Right kidney (tissue), 9 donors: ENCODE results near the gene TIMM17B.

Experiments
- DNase-seq: peaks from one replicate; pipeline ENCODE4 v3.0.0-alpha.2; 2016
- long read RNA-seq, 8 donors: transcript quantifications; one replicate each; lab custom pipeline, GENCODE V29; 2026

TIMM17B gene
- long read RNA-seq, donor 1, partial matches to known transcripts: 184 of 236 reads
- long read RNA-seq, donor 1, other reads (novel, unspliced or antisense): 50 of 236 reads
- long read RNA-seq, donor 2, partial matches to known transcripts: 59 of 61 reads
- long read RNA-seq, donor 2, other reads (novel, unspliced or antisense): 0 of 61 reads
- long read RNA-seq, donor 3, transcript TIMM17B-204 (7 exons, 964 nt): major isoform, 5 of 38 reads
- long read RNA-seq, donor 3, partial matches to known transcripts: 30 of 38 reads
- long read RNA-seq, donor 3, other reads (novel, unspliced or antisense): 0 of 38 reads
- long read RNA-seq, donor 4, partial matches to known transcripts: 65 of 69 reads
- long read RNA-seq, donor 4, other reads (novel, unspliced or antisense): 0 of 69 reads
- long read RNA-seq, donor 5, partial matches to known transcripts: 143 of 199 reads
- long read RNA-seq, donor 5, other reads (novel, unspliced or antisense): 51 of 199 reads
- long read RNA-seq, donor 6, partial matches to known transcripts: 65 of 69 reads
- long read RNA-seq, donor 6, other reads (novel, unspliced or antisense): 0 of 69 reads
- long read RNA-seq, donor 7, partial matches to known transcripts: 83 of 92 reads
- long read RNA-seq, donor 7, other reads (novel, unspliced or antisense): 6 of 92 reads
- long read RNA-seq, donor 8, transcript TIMM17B-204 (7 exons, 964 nt): major isoform, 5 of 129 reads
- long read RNA-seq, donor 8, partial matches to known transcripts: 70 of 129 reads
- long read RNA-seq, donor 8, other reads (novel, unspliced or antisense): 51 of 129 reads

- DNase-seq: peak; percentile 87
Observed at GRCh38 chrX:48897625-48898306, at the start of gene TIMM17B, which contains the start of gene PQBP1. TIMM17B (minus strand) TSS chrX:48897768; CDS start chrX:48897749, 19 bp downstream. PQBP1 (plus strand) TSS chrX:48897930; CDS start chrX:48898510, 580 bp downstream.

DNA sequence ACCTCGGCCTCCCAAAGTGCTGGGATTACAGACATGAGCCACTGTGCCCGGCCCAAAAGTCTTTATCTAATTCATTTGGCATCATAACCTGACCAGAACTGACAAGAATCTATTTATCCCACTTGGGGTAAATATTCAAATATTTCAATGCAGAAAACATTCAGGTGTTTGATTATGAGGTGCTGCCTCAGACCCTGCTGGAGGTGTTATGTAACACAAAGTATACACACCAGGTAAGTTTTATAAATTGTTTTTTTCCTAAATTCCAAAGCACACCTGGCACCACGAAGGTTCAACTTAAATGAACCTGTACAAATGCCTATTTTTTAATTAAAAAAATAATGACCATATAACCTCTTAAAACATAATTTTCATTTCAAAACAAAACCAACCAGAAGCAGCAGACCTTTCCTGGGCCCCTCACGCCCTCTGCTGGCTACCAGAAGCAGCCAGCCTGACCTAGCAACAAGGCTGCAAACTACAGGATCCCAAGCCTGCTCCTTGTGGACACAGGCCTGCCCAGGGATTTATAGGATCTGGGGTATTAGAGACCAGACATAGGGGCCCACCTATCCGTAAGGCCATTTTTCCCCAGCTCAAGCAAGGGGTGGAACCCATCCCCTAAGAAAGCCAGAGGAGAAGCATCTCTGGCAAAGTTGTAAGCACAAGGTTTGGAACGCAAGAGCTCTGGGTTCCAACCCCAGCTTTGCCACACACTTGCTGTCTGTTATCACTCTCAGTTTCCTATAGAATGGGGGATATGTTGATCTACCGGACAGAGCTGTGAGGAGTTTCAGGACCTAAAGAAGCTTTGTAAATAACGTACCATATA, 48.2 kb upstream of the TIMM17B start:
- no peak for DNase-seq

DNA sequence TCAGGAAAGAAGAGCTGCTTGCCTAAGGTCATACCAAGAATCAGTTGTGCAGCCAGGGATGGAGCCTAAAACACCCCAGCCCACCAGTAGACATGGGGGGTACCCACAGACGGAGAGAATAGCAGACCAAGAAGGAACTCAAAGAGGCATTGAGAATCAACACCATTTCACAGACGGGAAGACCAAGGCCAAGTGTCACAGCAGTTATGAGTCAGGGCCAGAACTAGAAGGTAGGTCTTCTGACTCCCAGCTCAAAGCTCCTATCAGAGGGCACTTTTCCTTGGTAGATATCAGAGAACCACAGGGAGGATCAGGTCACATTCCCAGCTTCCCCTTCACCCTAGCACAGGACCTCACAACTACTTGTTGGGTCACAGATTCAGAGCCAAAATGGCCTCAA, 45.3 kb upstream of the TIMM17B start:
- DNase-seq: no peak

- no peak for DNase-seq
Observed at GRCh38 chrX:48940404-48940955, 42.9 kb upstream of the TIMM17B start.

GRCh38 chrX:48939524-48940228, 42.1 kb upstream of the TIMM17B start:
- no peak for DNase-seq

GRCh38 chrX:48938721-48939425, 41.3 kb upstream of the TIMM17B start:
- no peak for DNase-seq

DNA sequence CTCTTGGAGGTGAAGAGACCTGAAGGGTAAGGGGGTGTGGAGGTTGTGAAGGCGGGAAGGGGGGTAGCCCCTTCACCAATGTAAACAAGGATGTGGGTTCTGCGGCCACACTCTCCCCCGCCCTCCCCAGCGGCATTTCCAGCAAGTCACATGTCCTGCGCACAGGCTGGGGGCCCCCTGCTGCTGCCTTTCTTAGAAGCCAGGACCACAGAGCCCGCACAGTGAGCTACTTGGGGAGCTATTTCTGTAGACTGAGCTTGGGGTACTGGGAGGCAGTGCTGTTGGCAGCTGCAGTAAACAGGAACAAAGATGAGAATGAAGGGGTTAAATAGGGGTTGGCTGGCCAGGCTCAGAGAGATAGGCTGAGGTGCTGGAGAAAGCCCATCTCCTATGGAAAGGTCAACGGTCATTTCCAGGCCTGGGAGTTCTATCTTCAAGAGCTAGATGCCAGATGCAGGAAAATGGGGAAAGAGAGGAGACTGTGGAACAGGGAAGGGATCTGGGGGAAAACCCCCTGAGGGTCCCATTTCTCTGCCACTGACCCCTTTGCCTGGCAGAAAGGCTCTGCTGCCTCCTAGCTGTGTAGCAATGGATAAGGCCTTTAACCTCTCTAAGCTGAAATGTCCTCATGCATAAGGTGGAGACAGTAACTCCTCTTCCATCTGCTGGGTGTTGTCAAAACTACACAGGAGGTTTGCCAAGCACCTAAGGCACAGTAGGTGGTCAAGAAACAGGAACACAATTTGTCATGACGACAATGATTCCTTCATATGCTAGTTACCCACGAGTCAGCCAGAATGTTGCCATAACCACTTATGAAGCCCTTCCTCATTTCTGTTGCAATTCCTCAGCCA, 39.7 kb upstream of the TIMM17B start:
- DNase-seq: no peak

GRCh38 chrX:48936429-48937053, 39.0 kb upstream of the TIMM17B start:
- DNase-seq: no peak

DNA sequence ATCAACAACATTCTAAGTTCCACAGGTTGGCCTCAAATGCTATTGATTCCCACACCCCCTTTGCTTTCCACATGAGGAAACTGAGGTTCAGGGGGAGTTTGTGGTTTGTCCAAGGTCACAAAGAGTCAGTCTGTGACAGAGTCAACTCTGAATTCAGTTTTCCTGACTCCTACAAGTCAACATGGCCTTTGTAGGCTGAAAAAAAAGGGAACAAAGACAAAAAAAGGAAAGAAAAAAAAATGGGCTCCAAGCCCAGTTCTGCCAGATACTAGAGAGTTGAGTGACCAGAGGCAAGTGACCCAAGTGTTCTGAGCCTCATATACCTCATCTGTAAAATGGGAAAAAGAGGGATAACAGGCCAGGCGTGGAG, 37.7 kb upstream of the TIMM17B start:
- no peak for DNase-seq

DNA sequence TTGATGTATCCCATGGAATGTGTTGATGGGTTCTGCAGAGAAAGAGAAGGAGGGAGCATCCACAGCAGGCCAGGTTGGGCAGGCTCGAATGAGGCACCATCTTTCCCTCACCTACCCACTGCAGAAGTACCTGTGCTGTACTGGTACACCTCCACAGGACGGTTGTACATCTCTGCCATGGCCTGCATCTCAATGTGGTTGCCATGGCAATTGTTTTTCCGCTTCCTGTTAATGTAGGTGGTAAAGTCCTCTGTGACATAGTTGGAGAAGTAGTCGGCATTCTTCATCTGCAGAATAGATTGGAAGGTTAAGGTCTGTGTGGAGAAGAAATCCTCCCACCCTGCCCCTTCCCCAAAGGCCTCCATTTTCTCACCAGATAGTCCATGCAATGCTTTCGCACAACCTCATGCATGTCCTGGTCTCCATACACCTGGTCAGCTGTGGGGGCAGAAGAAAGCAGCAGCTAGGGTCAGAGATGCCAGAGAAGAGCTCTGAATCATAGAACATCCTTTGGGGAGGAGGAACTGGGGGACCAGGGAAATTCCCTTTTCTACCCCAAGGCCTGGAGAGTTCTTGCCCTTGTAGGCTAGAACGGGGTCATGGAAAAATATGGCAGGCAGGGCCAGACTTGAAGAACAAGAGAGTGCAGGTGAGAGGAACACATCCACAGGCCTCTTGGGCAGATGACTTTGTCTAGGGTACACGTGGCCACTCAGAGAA, 37.2 kb upstream of the TIMM17B start:
- DNase-seq: no peak

DNA sequence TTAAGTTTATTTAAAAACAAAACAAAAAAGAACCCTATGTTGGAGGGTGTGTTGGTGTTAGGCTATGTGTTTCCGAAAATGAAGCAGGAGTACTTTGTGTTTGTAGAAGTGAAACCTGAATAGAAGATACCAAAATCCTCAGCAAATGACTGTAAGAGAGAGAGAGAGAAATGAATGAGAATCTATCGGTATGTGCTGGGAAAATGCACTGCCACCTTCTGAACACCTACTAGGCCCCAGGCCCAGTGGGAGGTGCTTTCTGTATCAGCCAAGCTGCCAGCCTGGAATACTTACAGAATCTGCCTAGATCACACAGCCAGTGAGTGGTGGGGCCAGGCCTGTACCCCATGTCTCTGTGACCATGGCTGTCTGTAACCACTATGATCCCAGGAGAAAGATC, 36.2 kb upstream of the TIMM17B start:
- DNase-seq: no peak

DNA sequence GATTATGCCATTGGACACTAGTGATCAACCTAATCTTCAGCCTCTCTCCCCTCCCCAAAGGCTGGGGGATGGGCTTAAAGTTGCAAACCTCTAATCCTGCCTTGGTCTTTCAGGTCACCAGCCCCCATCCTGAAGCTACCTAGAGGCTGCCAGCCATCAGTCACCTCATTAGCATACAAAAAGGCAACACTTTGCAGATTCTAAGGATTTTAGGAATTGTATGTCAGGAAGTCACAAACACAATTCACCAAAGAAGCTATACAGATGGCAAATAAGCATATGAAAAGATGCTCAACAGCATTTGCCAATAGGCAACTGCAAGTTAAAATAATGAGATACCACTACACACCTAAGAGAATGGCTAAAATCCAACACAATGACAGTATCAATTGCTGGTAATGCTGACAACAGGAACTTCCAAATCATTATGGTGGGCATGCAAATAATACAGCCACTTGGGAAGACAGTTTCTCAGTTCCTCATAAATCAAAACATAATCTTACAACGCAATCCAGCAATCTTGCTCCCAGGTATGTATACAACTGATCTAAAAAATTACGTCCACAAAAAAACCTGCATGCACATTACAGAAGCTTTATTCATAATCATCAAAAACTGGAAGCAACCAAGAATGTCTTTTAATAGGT, 30.3 kb upstream of the TIMM17B start:
- no peak for DNase-seq

- DNase-seq: no peak
Observed at GRCh38 chrX:48927123-48927522, 29.6 kb upstream of the TIMM17B start.

DNA sequence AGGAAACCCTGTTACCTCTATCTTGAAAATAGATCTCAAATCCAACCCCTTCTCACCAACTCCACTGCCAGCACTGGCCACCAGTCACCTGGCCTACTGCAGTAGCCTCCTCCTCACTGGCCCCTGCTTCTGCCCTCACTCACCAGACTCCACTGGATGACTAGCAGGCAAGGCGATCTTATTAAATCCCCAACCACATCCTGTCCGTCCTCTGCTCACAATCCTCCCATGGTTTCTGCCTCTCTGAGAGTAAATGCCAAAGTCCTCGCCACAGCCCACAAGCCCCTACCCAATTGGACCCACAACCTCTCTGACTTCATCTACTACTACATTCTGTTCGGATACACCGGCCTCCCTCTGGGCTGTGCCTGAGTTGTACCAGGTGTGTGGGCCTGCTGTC, 26.7 kb upstream of the TIMM17B start:
- no peak for DNase-seq

DNA sequence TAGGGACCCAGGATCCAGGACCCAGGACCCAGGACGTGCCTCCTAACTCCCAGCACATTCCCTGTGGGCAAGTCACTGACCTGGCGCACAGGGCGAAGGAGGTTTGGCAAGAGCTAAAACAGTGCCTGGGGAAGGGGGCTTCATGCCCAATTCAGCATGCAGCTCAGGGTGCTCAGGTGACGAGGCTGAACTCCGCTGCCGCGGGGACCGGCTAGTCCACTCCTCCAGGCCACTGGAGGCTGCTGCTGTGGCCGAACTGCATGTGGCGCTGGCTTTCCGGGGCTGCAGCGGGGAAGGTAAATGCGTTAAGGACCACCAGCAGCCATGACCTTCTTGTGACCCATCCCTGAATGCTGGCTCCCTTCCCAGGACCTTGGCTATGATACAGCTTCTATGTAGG, 26.2 kb upstream of the TIMM17B start:
- no peak for DNase-seq

GRCh38 chrX:48920718-48921104, 23.1 kb upstream of the TIMM17B start:
- no peak for DNase-seq

- DNase-seq: no peak
Observed at GRCh38 chrX:48919947-48920717, 22.6 kb upstream of the TIMM17B start.
